H1 (cell line): ENCODE data around the gene SIGLEC6. TPM values are rescaled to one million over a fixed set of nuclear protein-coding genes. Genes with fewer than 3 reads are reported as not detected.
A peak's percentile ranks its signal among the peaks of the same experiment; 100 is the strongest.

ENCODE experiments used
- CTCF ChIA-PET: fragments of 300-600 bp; sonication (Branson Sonifier 250); formaldehyde crosslinking; loops from one replicate; lab custom pipeline; 2021; ENCODE audit not compliant: partially characterized antibody; lab: Charles Lee
- POLR2A ChIA-PET: fragments of 300-600 bp; sonication (Branson Sonifier 250); formaldehyde crosslinking; loops from one replicate; lab custom pipeline; 2021; ENCODE audit warnings: inconsistent platforms; ENCODE audit not compliant: partially characterized antibody; lab: Charles Lee
- DNase-seq, 2 experiments: peaks; one replicate each; pipeline versions ENCODE4 v3.0.0 to v3.0.0-alpha.2; 2010 to 2022; ENCODE audit warnings: low spot score in 2 of 2, low read depth in 1 of 2, mixed read lengths in 1 of 2
- FAIRE-seq: peaks from 2 replicates; lab custom pipeline; 2011; peaks lifted over from hg19 to GRCh38; lab: Jason Lieb, UNC
- H2AFZ ChIP-seq: 2 replicates; pipeline ENCODE4 v1.8.1; 2012; ENCODE audit warnings: low read length, inconsistent platforms
- H2AK5ac ChIP-seq: 2 replicates; pipeline ENCODE4 v1.6.1; 2013; ENCODE audit warnings: low read depth, low read length
- H2BK120ac ChIP-seq: replicated peaks from 2 replicates; pipeline ENCODE3; 2013; ENCODE audit warnings: low read depth, low read length, inconsistent platforms
- H2BK12ac ChIP-seq: 2 replicates; pipeline ENCODE4 v1.6.1; 2013; ENCODE audit warnings: low read depth, low read length
- H2BK15ac ChIP-seq: 2 replicates; pipeline ENCODE4 v1.6.1; 2013; ENCODE audit warnings: low read length
- H2BK20ac ChIP-seq: 2 replicates; pipeline ENCODE4 v1.6.1; 2013; ENCODE audit warnings: low read length
- H2BK5ac ChIP-seq: 2 replicates; pipeline ENCODE4 v1.6.1; 2013; ENCODE audit warnings: low read depth, low read length
- H3K14ac ChIP-seq: 2 replicates; pipeline ENCODE4 v1.6.1; 2013; ENCODE audit warnings: inconsistent platforms; ENCODE audit not compliant: insufficient read length
- H3K18ac ChIP-seq: 2 replicates; pipeline ENCODE4 v1.6.1; 2013; ENCODE audit warnings: low read length; ENCODE audit errors: extremely low read depth
- H3K23ac ChIP-seq: 2 replicates; pipeline ENCODE4 v1.6.1; 2013; ENCODE audit warnings: inconsistent platforms; ENCODE audit not compliant: insufficient read length
- H3K23me2 ChIP-seq: 2 replicates; pipeline ENCODE4 v1.6.1; 2013; ENCODE audit warnings: low read depth, low read length
- H3K27ac ChIP-seq: 2 replicates; pipeline ENCODE4 v1.6.1; 2011; ENCODE audit warnings: low read depth, low read length, inconsistent platforms
- H3K27me3 ChIP-seq, 4 experiments: replicated peaks in 1 of 4; 1 replicate in 1 of 4; 2 replicates in 3 of 4; pipeline versions ENCODE4 v1.6.1 to v1.8.1; 2011 to 2013; ENCODE audit warnings: low read length in 3 of 4, mild to moderate bottlenecking in 3 of 4, inconsistent platforms in 2 of 4, mixed read lengths in 2 of 4, moderate library complexity in 1 of 4; ENCODE audit not compliant: control insufficient read depth in 3 of 4, insufficient read depth in 3 of 4; ENCODE audit errors: extremely low read depth in 1 of 4
- H3K36me3 ChIP-seq, 4 experiments: 2 replicates each; pipeline versions ENCODE4 v1.6.1 to v1.8.1; 2011 to 2013; ENCODE audit warnings: mild to moderate bottlenecking in 4 of 4, low read length in 3 of 4, moderate library complexity in 2 of 4, control low read depth in 1 of 4, inconsistent platforms in 1 of 4; ENCODE audit not compliant: insufficient read depth in 4 of 4, control insufficient read depth in 2 of 4
- H3K4ac ChIP-seq: replicated peaks from 2 replicates; pipeline ENCODE3; 2013; ENCODE audit warnings: low read length, low read depth, mixed read lengths, inconsistent platforms; ENCODE audit not compliant: insufficient read length
- H3K4me1 ChIP-seq, 4 experiments: replicated peaks in 1 of 4; 1 replicate in 1 of 4; 2 replicates in 3 of 4; pipeline versions ENCODE4 v1.6.1 to v1.8.1; 2011 to 2013; ENCODE audit warnings: low read length in 3 of 4, inconsistent platforms in 2 of 4, mixed read lengths in 1 of 4; ENCODE audit not compliant: insufficient read depth in 4 of 4, control insufficient read depth in 3 of 4
- H3K4me2 ChIP-seq, 2 experiments: 2 replicates each; pipeline versions ENCODE4 v1.6.1 to v1.8.1; 2011 to 2013; ENCODE audit warnings: low read depth in 2 of 2, low read length in 2 of 2, control low read depth in 1 of 2, inconsistent platforms in 1 of 2, mild to moderate bottlenecking in 1 of 2; ENCODE audit not compliant: insufficient read depth in 1 of 2
- H3K4me3 ChIP-seq, 4 experiments: fragments of 200-600, 300-600 bp in 1 of 4; sonication (generic), shearing (Covaris generic), sonication (Bioruptor Twin) in 1 of 4; 2 replicates each; pipeline versions ENCODE4 v1.5.1 to v1.8.1; 2011 to 2016; ENCODE audit warnings: low read length in 4 of 4, low read depth in 3 of 4, control low read depth in 2 of 4, inconsistent platforms in 2 of 4, mild to moderate bottlenecking in 2 of 4, mixed read lengths in 1 of 4, moderate library complexity in 1 of 4; ENCODE audit not compliant: insufficient read depth in 2 of 4; ENCODE audit errors: extremely low read depth in 1 of 4
- H3K56ac ChIP-seq: replicated peaks from 2 replicates; pipeline ENCODE3; 2013; ENCODE audit warnings: low read depth, mild to moderate bottlenecking, mixed read lengths, low read length, inconsistent platforms; ENCODE audit not compliant: insufficient read length
- H3K79me1 ChIP-seq: 2 replicates; pipeline ENCODE4 v1.6.1; 2013; ENCODE audit warnings: low read depth, low read length, control low read depth
- H3K79me2 ChIP-seq, 2 experiments: 2 replicates each; pipeline versions ENCODE4 v1.6.1 to v1.8.1; 2012 to 2013; ENCODE audit warnings: low read length in 2 of 2, mild to moderate bottlenecking in 2 of 2, inconsistent platforms in 1 of 2; ENCODE audit not compliant: insufficient read depth in 2 of 2, control insufficient read depth in 1 of 2
- H3K9ac ChIP-seq, 4 experiments: replicated peaks in 1 of 4; 1 replicate in 1 of 4; 2 replicates in 3 of 4; pipeline versions ENCODE4 v1.6.1 to v1.8.1; 2011 to 2013; ENCODE audit warnings: low read depth in 3 of 4, low read length in 3 of 4, control low read depth in 2 of 4, mild to moderate bottlenecking in 2 of 4, moderate library complexity in 2 of 4, inconsistent platforms in 1 of 4; ENCODE audit errors: extremely low read depth in 1 of 4
- H3K9me3 ChIP-seq, 2 experiments: 2 replicates each; pipeline versions ENCODE4 v1.6.1 to v1.8.1; 2012 to 2013; ENCODE audit warnings: mild to moderate bottlenecking in 2 of 2, moderate library complexity in 2 of 2, control low read depth in 1 of 2, inconsistent platforms in 1 of 2, low read depth in 1 of 2, low read length in 1 of 2, mixed read lengths in 1 of 2; ENCODE audit not compliant: insufficient read depth in 2 of 2
- H4K20me1 ChIP-seq, 2 experiments: replicated peaks in 1 of 2; 2 replicates each; pipeline versions ENCODE3 to v1.8.1; 2011 to 2013; ENCODE audit warnings: inconsistent platforms in 2 of 2, low read length in 2 of 2, mild to moderate bottlenecking in 1 of 2; ENCODE audit not compliant: insufficient read depth in 2 of 2, control insufficient read depth in 1 of 2
- H4K5ac ChIP-seq: 2 replicates; pipeline ENCODE4 v1.6.1; 2013; ENCODE audit warnings: low read length, low read depth, mixed read lengths, inconsistent platforms; ENCODE audit not compliant: insufficient read length
- H4K8ac ChIP-seq: 2 replicates; pipeline ENCODE4 v1.8.0; 2013; ENCODE audit warnings: mild to moderate bottlenecking, moderate library complexity, low read length, inconsistent platforms; ENCODE audit not compliant: insufficient read depth; ENCODE audit errors: extremely low read depth
- H4K91ac ChIP-seq: replicated peaks from 2 replicates; pipeline ENCODE3; 2013; ENCODE audit warnings: low read length, mixed read lengths, inconsistent platforms; ENCODE audit not compliant: insufficient read length
- CBX5 ChIP-seq: fragments of 300-800, 300-1000 bp; sonication (generic); IDR thresholded peaks from 2 replicates; pipeline ENCODE4 v1.7.1; 2016; ENCODE audit warnings: antibody characterized with exemption, low read length, low read depth
- CTCF ChIP-seq, 3 experiments: IDR thresholded peaks; 1 replicate in 2 of 3; 2 replicates in 1 of 3; pipeline versions ENCODE4 v1.5.1 to v1.6.1; 2011; ENCODE audit warnings: low read length in 3 of 3, mild to moderate bottlenecking in 3 of 3, inconsistent platforms in 2 of 3, low read depth in 1 of 3, moderate library complexity in 1 of 3; ENCODE audit not compliant: insufficient read depth in 1 of 3; ENCODE audit errors: control extremely low read depth in 1 of 3
- RAD21 ChIP-seq, 2 experiments: IDR thresholded peaks in 1 of 2; conservative IDR thresholded peaks in 1 of 2; 2 replicates each; pipeline ENCODE4 v1.6.1; 2011; ENCODE audit warnings: low read depth in 2 of 2, low read length in 2 of 2, improper control_type of control experiment in 1 of 2, inconsistent platforms in 1 of 2, mild to moderate bottlenecking in 1 of 2, moderate library complexity in 1 of 2
- WGBS, 2 experiments: shearing (Covaris generic) in 1 of 2; methylation state at CpG; one replicate each; pipeline versions ENCODE4 v1.1.6 to v1.1.7; 2013 to 2015; ENCODE audit warnings: low lambda C conversion rate in 2 of 2, mixed read lengths in 2 of 2, inconsistent platforms in 1 of 2, low coverage in 1 of 2, missing lambda C conversion rate in 1 of 2; ENCODE audit not compliant: insufficient replicate concordance in 2 of 2, insufficient coverage in 1 of 2, insufficient read length in 1 of 2; ENCODE audit errors: extremely low coverage in 1 of 2, missing lambda C conversion rate in 1 of 2; 5-methylcytosine and 5-hydroxymethylcytosine counted together
- polyA plus RNA-seq, 7 experiments: library from polyadenylated mRNA; depleted of rRNA in 3 of 7; stranded (reverse) in 5 of 7; unstranded in 2 of 7; fragments of >200 nt in 5 of 7; fragments of 200-250 nt in 2 of 7; gene quantifications; 1 replicate in 5 of 7; 2 replicates in 1 of 7; 4 replicates in 1 of 7; pipeline versions ENCODE4 v1.2.1 to v1.2.3, GENCODE V29; 2011 to 2013; ENCODE audit warnings: missing spikeins in 2 of 7, mixed read lengths in 2 of 7
- total RNA-seq: library from RNA; stranded (reverse); fragmentation: NEBNext Ultra II Directional; extraction: Animal tissue kit (Norgen Biotek cat#: 25700); gene quantifications from 2 replicates; pipeline ENCODE4 v1.2.1, GENCODE V29; 2021

Gene SIGLEC6
- total and polyA plus RNA-seq, 2 of the 8 experiments (the other 6 are each of a cell fraction or from before 2014, with no cell fraction given), result 0.05 TPM; not detected in 1

GRCh38 chr19:51564791-51565190 lies 33.3 kb upstream of the SIGLEC6 start:
- no peaks in the 10 kb centered on the region for H3K79me1 ChIP-seq
- no peak overlapping the region for H2BK15ac ChIP-seq
- no peak for TF ChIP-seq CBX5
- peak; percentile 11 to 39 (median 18); a peak in 3 of 4 replicates for TF ChIP-seq CTCF (IDR thresholded peaks at IDR 0.05; ENCODE audit: control extremely low read depth in 1 of 3, insufficient read depth in 1 of 3, low read depth in 1 of 3, low read length in 3 of 3)
- TF ChIP-seq RAD21 (IDR thresholded peaks at IDR 0.05 in 1 of 2, conservative IDR thresholded peaks at IDR 0.05 in 1 of 2; ENCODE audit: low read depth in 2 of 2, low read length in 2 of 2), result peak in 1 of 2 experiments; percentile 9; a peak in 2 of 4 replicates
- TF ChIP-seq, all 59 proteins: peak for 2
- H3K18ac ChIP-seq, result no peak overlapping the region
- CTCF ChIA-PET, result interaction anchor here (1.2 to 2.3 kb wide), 5 partner anchors 10 to 143 kb away, joined by 3 to 9 read pairs (median 4); no protein-coding TSS in a partner anchor
- H2AK5ac ChIP-seq, result no peak overlapping the region
- no peak overlapping the region for H3K23ac ChIP-seq
- no peak overlapping the region for H2BK12ac ChIP-seq
- no peak overlapping the region for H3K56ac ChIP-seq
- POLR2A ChIA-PET, result no interaction called here
- H3K36me3 ChIP-seq, result no peaks in the 10 kb centered on the region
- no peak overlapping the region for H3K4me2 ChIP-seq
- FAIRE-seq, result no peak
- no peak overlapping the region for H2BK20ac ChIP-seq
- H3K4me1 ChIP-seq, result no peaks in the 10 kb centered on the region
- no peak overlapping the region for H4K8ac ChIP-seq
- no peak overlapping the region for H2BK120ac ChIP-seq
- no peak overlapping the region for H3K14ac ChIP-seq
- H2AFZ ChIP-seq, result no peak overlapping the region
- no peaks in the 10 kb centered on the region for H3K27me3 ChIP-seq
- no peak overlapping the region for H4K5ac ChIP-seq
- H3K23me2 ChIP-seq, result no peaks in the 10 kb centered on the region
- H3K9ac ChIP-seq, result no peak overlapping the region
- no peaks in the 10 kb centered on the region for H3K79me2 ChIP-seq
- no peak overlapping the region for H4K91ac ChIP-seq
- no peak overlapping the region for H2BK5ac ChIP-seq
- no peak overlapping the region for H3K4ac ChIP-seq
- H3K4me3 ChIP-seq, result no peak overlapping the region
- peaks cover 17 to 21% of the 10 kb centered on the region in 2 experiments; a peak in 3 of 4 replicates for H3K9me3 ChIP-seq
- 78% methylated on average over 6 of the region's 6 CpGs; no CpG with 5 or more reads in 1 of the 2 experiments for WGBS, 2 experiments
- H4K20me1 ChIP-seq, result no peaks in the 10 kb centered on the region
- DNase-seq, result no peak
- no peak overlapping the region for H3K27ac ChIP-seq
